IMR-90 (cell line): Measurements from ENCODE around the gene SWI5. TPM values are rescaled to one million over a fixed set of nuclear protein-coding genes. Genes with fewer than 3 reads are reported as not detected.

Experiments used
- ATAC-seq: fragments of 200-7000 bp; cut with Tn5 transposase; 2 replicates; pipeline ENCODE4 v1.9.1; 2020; ENCODE audit warnings: low read depth, mild to moderate bottlenecking, moderate library complexity
- BruUV-seq: library from RNA; stranded (reverse); fragments of 400-500 nt; replicated peaks from 2 replicates; lab custom pipeline; 2021; lab: Mats Ljungman, UMichigan
- CTCF ChIA-PET: fragments of 300-600 bp; formaldehyde crosslinking; extraction: SDS; loops from one replicate; lab custom pipeline; 2021; ENCODE audit warnings: antibody characterized with exemption; lab: Yijun Ruan, JAX
- POLR2A ChIA-PET: fragments of 300-600 bp; sonication (Branson Sonifier 250); formaldehyde crosslinking; loops from one replicate; lab custom pipeline; 2022; ENCODE audit warnings: antibody characterized with exemption; ENCODE audit not compliant: unreplicated experiment; lab: Charles Lee
- DNase-seq: peaks from one replicate; pipeline ENCODE4 v3.0.0; 2013
- H2AFZ ChIP-seq: replicated peaks from 2 replicates; pipeline ENCODE3; 2013; ENCODE audit warnings: low read length, mild to moderate bottlenecking; ENCODE audit not compliant: poor library complexity
- H2AK5ac ChIP-seq: 2 replicates; pipeline ENCODE4 v1.6.1; 2013; ENCODE audit warnings: low read depth, low read length, inconsistent platforms
- H2AK9ac ChIP-seq: replicated peaks from 2 replicates; pipeline ENCODE3; 2013; ENCODE audit warnings: mild to moderate bottlenecking, low read depth, low read length, moderate library complexity; ENCODE audit not compliant: poor library complexity
- H2BK120ac ChIP-seq: 2 replicates; pipeline ENCODE4 v1.6.1; 2013; ENCODE audit warnings: low read depth, low read length, inconsistent platforms
- H2BK15ac ChIP-seq: 3 replicates; pipeline ENCODE4 v1.6.1; 2013; ENCODE audit warnings: low read depth, low read length, inconsistent platforms
- H2BK20ac ChIP-seq: 2 replicates; pipeline ENCODE4 v1.6.1; 2013; ENCODE audit warnings: low read depth, mild to moderate bottlenecking, inconsistent platforms, low read length, moderate library complexity
- H2BK5ac ChIP-seq: 2 replicates; pipeline ENCODE4 v1.6.1; 2013; ENCODE audit warnings: mild to moderate bottlenecking, low read depth, low read length, inconsistent platforms; ENCODE audit not compliant: poor library complexity, severe bottlenecking
- H3K14ac ChIP-seq: replicated peaks from 2 replicates; pipeline ENCODE4 v1.6.1; 2013; ENCODE audit warnings: low read depth, low read length, inconsistent platforms
- H3K18ac ChIP-seq: 2 replicates; pipeline ENCODE4 v1.6.1; 2013; ENCODE audit warnings: low read depth, low read length, control low read depth
- H3K23ac ChIP-seq: 2 replicates; pipeline ENCODE4 v1.6.1; 2013; ENCODE audit warnings: low read depth, low read length, inconsistent platforms
- H3K27ac ChIP-seq: 2 replicates; pipeline ENCODE4 v1.5.1; 2013; ENCODE audit warnings: mild to moderate bottlenecking, control low read depth, low read length; ENCODE audit not compliant: insufficient read depth
- H3K27me3 ChIP-seq: 2 replicates; pipeline ENCODE4 v1.6.1; 2013; ENCODE audit warnings: low read length; ENCODE audit not compliant: control insufficient read depth, insufficient read depth
- H3K36me3 ChIP-seq: 2 replicates; pipeline ENCODE4 v1.6.1; 2013; ENCODE audit warnings: low read length, mixed read lengths; ENCODE audit not compliant: control insufficient read depth, insufficient read depth
- H3K4ac ChIP-seq: 2 replicates; pipeline ENCODE4 v1.6.1; 2013; ENCODE audit warnings: low read depth, low read length, inconsistent platforms
- H3K4me1 ChIP-seq: 2 replicates; pipeline ENCODE4 v1.6.1; 2013; ENCODE audit warnings: low read length, mixed read lengths; ENCODE audit not compliant: control insufficient read depth, insufficient read depth
- H3K4me2 ChIP-seq: 2 replicates; pipeline ENCODE4 v1.6.1; 2013; ENCODE audit warnings: low read depth, mild to moderate bottlenecking, control low read depth, low read length, moderate library complexity
- H3K4me3 ChIP-seq: 2 replicates; pipeline ENCODE4 v1.5.1; 2013; ENCODE audit warnings: low read depth, mild to moderate bottlenecking, control low read depth, low read length, moderate library complexity; ENCODE audit not compliant: insufficient read depth
- H3K56ac ChIP-seq: 2 replicates; pipeline ENCODE4 v1.6.1; 2013; ENCODE audit warnings: low read length, inconsistent platforms; ENCODE audit not compliant: insufficient read depth; ENCODE audit errors: extremely low read depth
- H3K79me1 ChIP-seq, 2 experiments: 2 replicates each; pipeline ENCODE4 v1.6.1; 2013; ENCODE audit warnings: low read length in 2 of 2, inconsistent platforms in 1 of 2, low read depth in 1 of 2
- H3K9ac ChIP-seq: 2 replicates; pipeline ENCODE4 v1.6.1; 2013; ENCODE audit warnings: low read depth, low read length, control low read depth
- H3K9me1 ChIP-seq: 2 replicates; pipeline ENCODE4 v1.6.1; 2013; ENCODE audit warnings: low read length, inconsistent platforms; ENCODE audit not compliant: insufficient read depth
- H3K9me3 ChIP-seq: 2 replicates; pipeline ENCODE4 v1.6.1; 2013; ENCODE audit warnings: low read length; ENCODE audit not compliant: control insufficient read depth, insufficient read depth
- H4K20me1 ChIP-seq: 2 replicates; pipeline ENCODE4 v1.6.1; 2013; ENCODE audit warnings: low read length, inconsistent platforms; ENCODE audit not compliant: insufficient read depth
- H4K5ac ChIP-seq: 2 replicates; pipeline ENCODE4 v1.6.1; 2013; ENCODE audit warnings: mild to moderate bottlenecking, low read depth, low read length, control low read depth
- H4K8ac ChIP-seq, 2 experiments: 2 replicates each; pipeline ENCODE4 v1.6.1; 2013; ENCODE audit warnings: low read depth in 2 of 2, low read length in 2 of 2, control low read depth in 1 of 2, inconsistent platforms in 1 of 2
- H4K91ac ChIP-seq: 2 replicates; pipeline ENCODE4 v1.6.1; 2013; ENCODE audit warnings: low read depth, low read length, inconsistent platforms; ENCODE audit not compliant: insufficient read depth
- BHLHE40 ChIP-seq: fragments of 150-350 bp; IDR thresholded peaks from 2 replicates; pipeline ENCODE4 v1.6.1; 2016; ENCODE audit warnings: mild to moderate bottlenecking, low read depth, low read length
- CEBPB ChIP-seq: IDR thresholded peaks from 2 replicates; pipeline ENCODE4 v1.6.1; 2012; ENCODE audit warnings: low read depth, low read length, improper control_type of control experiment
- CHD1 ChIP-seq: IDR thresholded peaks from 2 replicates; pipeline ENCODE4 v1.6.1; 2012; ENCODE audit warnings: low read depth, low read length, improper control_type of control experiment
- CTCF ChIP-seq: conservative IDR thresholded peaks from 2 replicates; pipeline ENCODE4 v1.5.1; 2012; ENCODE audit warnings: mild to moderate bottlenecking, low read depth, low read length, improper control_type of control experiment
- ELK1 ChIP-seq: fragments of 150-350 bp; IDR thresholded peaks from 2 replicates; pipeline ENCODE4 v1.6.1; 2016; ENCODE audit warnings: low read depth, mild to moderate bottlenecking, low read length, moderate library complexity, borderline replicate concordance
- MAFK ChIP-seq: IDR thresholded peaks from 2 replicates; pipeline ENCODE4 v1.6.1; 2012; ENCODE audit warnings: low read depth, low read length, improper control_type of control experiment
- MAZ ChIP-seq: IDR thresholded peaks from 2 replicates; pipeline ENCODE4 v1.6.1; 2012; ENCODE audit warnings: low read depth, mild to moderate bottlenecking, low read length, improper control_type of control experiment, moderate library complexity, borderline replicate concordance
- MXI1 ChIP-seq: IDR thresholded peaks from 2 replicates; pipeline ENCODE4 v1.6.1; 2012; ENCODE audit warnings: low read depth, mild to moderate bottlenecking, low read length, moderate library complexity, borderline replicate concordance
- NFE2L2 ChIP-seq: fragments of 150-350 bp; IDR thresholded peaks from 2 replicates; pipeline ENCODE4 v1.6.1; 2016; ENCODE audit warnings: low read depth, mild to moderate bottlenecking, low read length
- POLR2A ChIP-seq: IDR thresholded peaks from 2 replicates; pipeline ENCODE4 v1.6.1; 2012; ENCODE audit warnings: mild to moderate bottlenecking, low read depth, low read length
- RAD21 ChIP-seq: IDR thresholded peaks from 2 replicates; pipeline ENCODE4 v1.6.1; 2012; ENCODE audit warnings: low read length, improper control_type of control experiment
- RCOR1 ChIP-seq: IDR thresholded peaks from 2 replicates; pipeline ENCODE4 v1.6.1; 2012; ENCODE audit warnings: mild to moderate bottlenecking, low read length, improper control_type of control experiment; ENCODE audit not compliant: insufficient replicate concordance
- RFX5 ChIP-seq: IDR thresholded peaks from 2 replicates; pipeline ENCODE4 v1.8.0; 2012; ENCODE audit warnings: low read depth, mild to moderate bottlenecking, low read length, moderate library complexity
- SMC3 ChIP-seq: fragments of 150-350 bp; IDR thresholded peaks from 2 replicates; pipeline ENCODE4 v1.6.1; 2016; ENCODE audit warnings: low read depth, mild to moderate bottlenecking, antibody characterized with exemption, low read length, moderate library complexity
- USF2 ChIP-seq: fragments of 150-350 bp; IDR thresholded peaks from 2 replicates; pipeline ENCODE4 v1.6.1; 2017; ENCODE audit warnings: mild to moderate bottlenecking, antibody characterized with exemption, low read length, low read depth
- WGBS, 2 experiments: methylation state at CpG; one replicate each; pipeline versions ENCODE4 v1.1.5 to v1.1.7; 2013; ENCODE audit warnings: missing lambda C conversion rate in 2 of 2; ENCODE audit not compliant: insufficient read length in 1 of 2; ENCODE audit errors: extremely low coverage in 2 of 2; 5-methylcytosine and 5-hydroxymethylcytosine counted together
- dilution Hi-C: fragments of 300-500 bp; cut with HindIII; formaldehyde crosslinking; loops from one replicate; pipeline ENCODE4 v1.14.3; 2018; ENCODE audit warnings: low sequenced_read_pairs; ENCODE audit not compliant: unreplicated experiment
- in situ Hi-C: fragments of 300-500 bp; cut with MboI; formaldehyde crosslinking; loops from 3 replicates; pipeline ENCODE4 v1.14.3; 2019; ENCODE audit warnings: low sequenced_read_pairs, inconsistent platforms, mixed read lengths
- intact Hi-C: fragments of 100-400 bp; cut with micrococcal nuclease; formaldehyde crosslinking; loops from 2 replicates; pipeline ENCODE4 v1.10.0; 2022
- polyA plus RNA-seq, 3 experiments: library from polyadenylated mRNA; depleted of rRNA; stranded (reverse); fragments of >200 nt; gene quantifications; 2 replicates each; pipeline ENCODE4 v1.2.3, GENCODE V29; 2012; ENCODE audit warnings: low replicate concordance in 1 of 3
- total RNA-seq: library from RNA; depleted of rRNA; stranded (reverse); fragments of >200 nt; gene quantifications from 2 replicates; pipeline ENCODE4 v1.2.3, GENCODE V29; 2012

Gene SWI5
- total and polyA plus RNA-seq, 2 of the 4 experiments (the other 2 are of a cell fraction): 38.9 to 93.5 TPM

- Histone ChIP-seq H3K9me3 (no peaks in the 10 kb centered on the region), H2AK5ac (no peak overlapping the region), H4K8ac (no peak overlapping the region), H3K79me1 (peaks cover 0 to 24% of the 10 kb centered on the region in 2 experiments; a peak in 2 of 4 replicates), H3K4ac (no peak overlapping the region), H4K20me1 (peaks cover 3% of the 10 kb centered on the region; the same call in 1 of the 2 replicates), H3K27me3 (no peaks in the 10 kb centered on the region), H3K4me1 (peaks cover 4% of the 10 kb centered on the region; the same call in 1 of the 2 replicates), H2AK9ac (no peak overlapping the region), H3K18ac (no peak overlapping the region), H3K4me3 (no peak overlapping the region), H3K14ac (no peak overlapping the region), H3K4me2 (no peak overlapping the region), H2BK5ac (no peak overlapping the region), H3K23ac (no peak overlapping the region), H4K5ac (no peak overlapping the region), H3K56ac (no peak overlapping the region), H2AFZ (no peak overlapping the region), H2BK20ac (no peak overlapping the region), H3K36me3 (peaks cover 6% of the 10 kb centered on the region), H2BK15ac (no peak overlapping the region), H2BK120ac (no peak overlapping the region), H3K27ac (no peak overlapping the region), H3K9ac (no peak overlapping the region), H4K91ac (no peak overlapping the region), H3K9me1 (peaks cover 12% of the 10 kb centered on the region)
- BruUV-seq: no TSS peak
- intact Hi-C loops: no loop called here
- dilution Hi-C loops: no loop called here
- ChIA-PET CTCF (no interaction called here), POLR2A (no interaction called here)
- ATAC-seq (no peak), DNase-seq (no peak)
- in situ Hi-C loops: no loop called here
- TF ChIP-seq RFX5 (no peak), CHD1 (no peak), MAFK (no peak), RCOR1 (no peak), CTCF (no peak), SMC3 (no peak), BHLHE40 (no peak), ELK1 (no peak), MXI1 (no peak), MAZ (no peak), CEBPB (no peak), RAD21 (no peak), POLR2A (no peak), NFE2L2 (no peak), USF2 (no peak)
- no CpG with 5 or more reads among the region's 7 CpGs for WGBS, 2 experiments
Observed at GRCh38 chr9:128337936-128338335, 61.9 kb downstream of the SWI5 start.
